Neutrophil (primary cell): ENCODE data around the gene KRT8.

Source experiments
- H3K27ac ChIP-seq: fragments of 200-600 bp; sonication (generic); 2 replicates; pipeline ENCODE4 v1.5.1; 2016; ENCODE audit warnings: mild to moderate bottlenecking, moderate library complexity
- H3K27me3 ChIP-seq: fragments of 200-600 bp; sonication (generic); 2 replicates; pipeline ENCODE4 v1.6.0; 2016; ENCODE audit warnings: mild to moderate bottlenecking
- H3K36me3 ChIP-seq: fragments of 200-600 bp; sonication (generic); 2 replicates; pipeline ENCODE4 v1.5.1; 2017
- H3K4me1 ChIP-seq, 2 experiments: fragments of 200-600 bp in 1 of 2; sonication (generic) in 1 of 2; 1 replicate in 1 of 2; 2 replicates in 1 of 2; pipeline versions ENCODE4 v1.5.1 to v1.6.1; 2013 to 2016; ENCODE audit warnings: low read depth in 1 of 2, low read length in 1 of 2, mild to moderate bottlenecking in 1 of 2, moderate library complexity in 1 of 2; ENCODE audit not compliant: control insufficient read depth in 1 of 2, insufficient read depth in 1 of 2
- H3K4me3 ChIP-seq, 2 experiments: fragments of 200-600 bp in 1 of 2; sonication (generic) in 1 of 2; 1 replicate in 1 of 2; 2 replicates in 1 of 2; pipeline ENCODE4 v1.5.1; 2013 to 2016; ENCODE audit warnings: low read depth in 1 of 2, low read length in 1 of 2, mild to moderate bottlenecking in 1 of 2, moderate library complexity in 1 of 2
- H3K9me3 ChIP-seq: fragments of 200-600 bp; sonication (generic); 2 replicates; pipeline ENCODE4 v1.5.1; 2016
- TF ChIP-seq, protein P1 (sequence below): fragments of 200-600 bp; sonication (generic); IDR thresholded peaks from 2 replicates; pipeline ENCODE4 v1.5.1; 2016; ENCODE audit warnings: antibody characterized with exemption

KRT8 gene

GRCh38 chr12:52950553-52950952 lies 45.7 kb upstream of the KRT8 start:
- Histone ChIP-seq H3K4me3 (no peak overlapping the region), H3K27me3 (peaks cover 49% of the 10 kb centered on the region), H3K9me3 (no peaks in the 10 kb centered on the region), H3K4me1 (peaks cover 0 to 2% of the 10 kb centered on the region in 2 experiments), H3K27ac (no peak overlapping the region), H3K36me3 (no peaks in the 10 kb centered on the region)
- TF ChIP-seq, protein P1, sequence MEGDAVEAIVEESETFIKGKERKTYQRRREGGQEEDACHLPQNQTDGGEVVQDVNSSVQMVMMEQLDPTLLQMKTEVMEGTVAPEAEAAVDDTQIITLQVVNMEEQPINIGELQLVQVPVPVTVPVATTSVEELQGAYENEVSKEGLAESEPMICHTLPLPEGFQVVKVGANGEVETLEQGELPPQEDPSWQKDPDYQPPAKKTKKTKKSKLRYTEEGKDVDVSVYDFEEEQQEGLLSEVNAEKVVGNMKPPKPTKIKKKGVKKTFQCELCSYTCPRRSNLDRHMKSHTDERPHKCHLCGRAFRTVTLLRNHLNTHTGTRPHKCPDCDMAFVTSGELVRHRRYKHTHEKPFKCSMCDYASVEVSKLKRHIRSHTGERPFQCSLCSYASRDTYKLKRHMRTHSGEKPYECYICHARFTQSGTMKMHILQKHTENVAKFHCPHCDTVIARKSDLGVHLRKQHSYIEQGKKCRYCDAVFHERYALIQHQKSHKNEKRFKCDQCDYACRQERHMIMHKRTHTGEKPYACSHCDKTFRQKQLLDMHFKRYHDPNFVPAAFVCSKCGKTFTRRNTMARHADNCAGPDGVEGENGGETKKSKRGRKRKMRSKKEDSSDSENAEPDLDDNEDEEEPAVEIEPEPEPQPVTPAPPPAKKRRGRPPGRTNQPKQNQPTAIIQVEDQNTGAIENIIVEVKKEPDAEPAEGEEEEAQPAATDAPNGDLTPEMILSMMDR: no peak

DNA sequence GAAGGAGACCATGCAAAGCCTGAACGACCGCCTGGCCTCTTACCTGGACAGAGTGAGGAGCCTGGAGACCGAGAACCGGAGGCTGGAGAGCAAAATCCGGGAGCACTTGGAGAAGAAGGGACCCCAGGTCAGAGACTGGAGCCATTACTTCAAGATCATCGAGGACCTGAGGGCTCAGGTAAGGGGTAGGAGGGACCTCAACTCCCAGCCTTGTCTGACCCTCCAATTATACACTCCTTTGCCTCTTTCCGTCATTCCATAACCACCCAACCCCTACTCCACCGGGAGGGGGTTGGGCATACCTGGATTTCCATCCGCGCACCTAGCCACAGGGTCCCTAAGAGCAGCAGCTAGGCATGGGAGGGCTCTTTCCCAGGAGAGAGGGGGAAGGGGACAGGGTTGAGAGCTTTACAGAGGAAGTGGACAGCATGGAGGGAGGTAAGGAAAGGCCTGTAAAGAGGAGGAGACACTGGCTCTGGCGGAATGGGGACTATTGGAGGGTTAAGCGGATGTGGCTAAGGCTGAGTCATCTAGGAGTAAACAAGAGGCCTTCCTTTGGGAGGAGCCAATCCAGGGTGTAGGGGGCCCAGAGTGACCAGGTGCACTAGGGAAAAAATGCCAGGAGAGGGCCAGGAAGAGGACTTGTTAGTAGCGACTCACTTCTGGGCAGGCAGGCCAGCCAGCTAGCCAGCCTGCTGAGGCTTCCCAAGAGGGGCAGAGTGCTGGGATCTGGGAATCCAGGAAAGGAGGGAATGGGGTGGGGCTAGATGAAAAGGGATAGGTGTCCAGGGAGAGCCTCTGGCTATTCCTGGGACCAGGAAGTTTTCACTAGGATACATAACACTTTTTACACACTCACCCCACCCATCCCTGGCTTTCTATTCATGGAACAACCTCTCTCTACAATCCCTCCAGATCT lies 44.8 kb upstream of the KRT8 start:
- Histone ChIP-seq H3K27me3 (peaks cover 53% of the 10 kb centered on the region), H3K27ac (no peak overlapping the region), H3K36me3 (no peaks in the 10 kb centered on the region), H3K9me3 (no peaks in the 10 kb centered on the region), H3K4me3 (peak overlapping the region in 1 of 2 experiments; percentile 52), H3K4me1 (peaks cover 0 to 2% of the 10 kb centered on the region in 2 experiments)
- TF ChIP-seq, protein P1: no peak

DNA sequence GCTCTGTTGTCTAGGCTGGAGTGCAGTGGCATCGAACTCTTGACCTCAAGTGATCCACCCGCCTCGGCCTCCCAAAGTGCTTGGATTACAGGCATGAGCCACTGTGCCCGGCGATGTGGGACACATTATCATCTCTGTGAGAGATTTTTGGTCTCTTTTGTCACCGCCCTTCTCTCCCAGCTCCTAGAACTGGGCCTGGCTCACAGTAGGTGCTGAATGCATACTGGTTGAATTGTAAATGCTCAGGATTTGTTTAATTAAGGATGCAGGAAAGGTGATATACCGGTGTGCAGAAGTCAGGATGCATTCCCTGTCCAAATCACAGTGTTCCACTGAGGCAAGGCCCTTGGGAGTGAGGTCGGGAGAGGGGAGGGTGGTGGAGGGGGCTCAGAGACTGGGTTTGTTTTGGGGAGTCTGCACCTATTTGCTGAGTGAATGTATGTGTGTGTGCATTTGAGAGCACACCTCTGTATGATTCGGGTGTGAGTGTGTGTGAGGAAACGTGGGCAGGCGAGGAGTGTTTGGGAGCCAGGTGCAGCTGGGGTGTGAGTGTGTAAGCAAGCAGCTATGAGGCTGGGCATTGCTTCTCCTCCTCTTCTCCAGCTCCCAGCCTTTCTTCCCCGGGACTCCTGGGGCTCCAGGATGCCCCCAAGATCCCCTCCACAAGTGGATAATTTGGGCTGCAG lies 43.0 kb upstream of the KRT8 start:
- TF ChIP-seq, protein P1: no peak
- Histone ChIP-seq H3K4me3 (no peak overlapping the region), H3K4me1 (peaks cover 0 to 2% of the 10 kb centered on the region in 2 experiments), H3K9me3 (no peaks in the 10 kb centered on the region), H3K36me3 (no peaks in the 10 kb centered on the region), H3K27me3 (peaks cover 53% of the 10 kb centered on the region), H3K27ac (no peak overlapping the region)

DNA sequence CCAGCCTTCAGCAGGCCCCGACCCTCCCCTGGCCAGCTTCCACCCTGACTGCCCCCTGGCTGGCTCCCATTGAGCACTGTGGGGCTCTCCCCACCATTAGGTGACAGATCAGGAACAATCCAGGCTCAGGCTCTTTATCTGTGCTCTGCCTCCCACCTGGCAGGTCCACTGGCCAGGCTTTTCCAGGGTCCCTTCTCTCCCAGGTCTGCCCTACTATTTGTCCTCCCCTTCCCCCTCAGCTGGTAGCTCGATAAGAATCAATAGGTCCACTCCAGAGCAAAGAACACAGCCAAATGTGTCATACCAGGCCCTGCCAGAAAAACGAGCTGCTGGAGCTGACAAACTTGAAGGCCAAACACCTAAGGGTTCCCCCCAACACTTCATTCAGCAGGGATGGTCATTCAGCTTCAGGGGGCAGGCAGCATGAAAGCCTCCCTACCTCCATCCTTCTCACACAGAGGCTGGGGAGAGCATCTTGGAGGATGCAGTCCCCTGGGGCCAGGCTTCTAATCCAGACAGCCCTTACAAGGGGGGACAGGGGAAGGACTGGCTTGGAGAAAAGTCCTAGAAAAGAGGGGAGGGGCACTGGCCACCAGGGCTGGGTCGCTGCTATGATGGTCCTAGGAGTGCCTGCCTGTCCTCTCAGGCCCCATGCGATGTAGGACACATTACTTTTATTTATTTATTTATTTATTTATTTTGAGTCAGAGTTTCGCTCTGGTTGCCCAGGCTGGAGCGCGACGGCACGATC lies 42.1 kb upstream of the KRT8 start:
- TF ChIP-seq, protein P1: no peak
- Histone ChIP-seq H3K4me1 (peaks cover 0 to 2% of the 10 kb centered on the region in 2 experiments), H3K9me3 (no peaks in the 10 kb centered on the region), H3K36me3 (no peaks in the 10 kb centered on the region), H3K27ac (no peak overlapping the region), H3K4me3 (no peak overlapping the region), H3K27me3 (peaks cover 53% of the 10 kb centered on the region)

DNA sequence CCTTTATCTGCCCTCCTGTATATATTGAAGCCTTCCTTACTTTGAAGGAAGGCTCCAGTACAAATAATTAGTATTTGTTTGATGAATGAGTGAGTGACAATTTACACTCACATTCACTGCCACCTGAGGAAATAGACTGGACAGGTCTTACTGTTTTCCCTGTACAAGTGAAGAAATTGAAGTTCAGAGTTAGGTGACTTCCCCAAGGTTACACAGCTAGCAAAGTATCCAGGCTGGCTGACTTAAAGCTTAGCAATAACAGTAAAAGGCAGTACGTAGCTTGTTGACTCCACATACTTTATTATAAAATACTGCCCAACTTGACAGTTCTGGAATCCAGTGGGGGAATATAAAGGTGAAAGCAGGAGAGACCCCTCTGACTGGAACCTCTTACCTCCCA lies 41.5 kb upstream of the KRT8 start:
- no peak overlapping the region for H3K27ac ChIP-seq
- TF ChIP-seq, protein P1: no peak
- peaks cover 0 to 2% of the 10 kb centered on the region in 2 experiments for H3K4me1 ChIP-seq
- no peaks in the 10 kb centered on the region for H3K36me3 ChIP-seq
- H3K27me3 ChIP-seq: peaks cover 53% of the 10 kb centered on the region
- no peak overlapping the region for H3K4me3 ChIP-seq
- no peaks in the 10 kb centered on the region for H3K9me3 ChIP-seq
